ENCODE data around the gene PMS2.
"Not testable (repeated sequence)": the region's sequence is repeated elsewhere in the genome, so short reads cannot be mapped to it uniquely, and the experiment has no call there.

The PMS2 gene

GRCh38 chr7:6016653-6016966, 7.8 kb upstream of the PMS2 start:
- peaks cover 77% of the 10 kb centered on the region for H3K36me3 ChIP-seq (ENCODE audit: low read depth)

GRCh38 chr7:6015917-6016652, 7.2 kb upstream of the PMS2 start:
- no peak for TF ChIP-seq CTCF (IDR thresholded peaks at IDR 0.05; ENCODE audit: poor library complexity, severe bottlenecking)
- peak; percentile 80 for ATAC-seq (ENCODE audit: low read depth)
- no peak overlapping the region for H3K4me3 ChIP-seq (ENCODE audit: severe bottlenecking)
- peaks cover 77% of the 10 kb centered on the region for H3K36me3 ChIP-seq (ENCODE audit: low read depth)
- H3K9me3 ChIP-seq (ENCODE audit: severe bottlenecking), result no peaks in the 10 kb centered on the region
- H3K27ac ChIP-seq (ENCODE audit: poor library complexity, severe bottlenecking), result peak overlapping the region; percentile 29
- peaks cover 14% of the 10 kb centered on the region for H3K4me1 ChIP-seq (ENCODE audit: insufficient read depth, poor library complexity, severe bottlenecking)
- no peaks in the 10 kb centered on the region for H3K27me3 ChIP-seq (ENCODE audit: insufficient read depth, poor library complexity, severe bottlenecking)
- DNase-seq (ENCODE audit: low spot score), result no peak

More at GRCh38 chr7:6016653-6016966, 7.8 kb upstream of the PMS2 start:
- no peak overlapping the region for H3K4me3 ChIP-seq (ENCODE audit: severe bottlenecking)
- H3K4me1 ChIP-seq (ENCODE audit: insufficient read depth, poor library complexity, severe bottlenecking), result peaks cover 14% of the 10 kb centered on the region
- no peak for ATAC-seq (ENCODE audit: low read depth)
- H3K27me3 ChIP-seq (ENCODE audit: insufficient read depth, poor library complexity, severe bottlenecking), result no peaks in the 10 kb centered on the region
- H3K9me3 ChIP-seq (ENCODE audit: severe bottlenecking), result no peaks in the 10 kb centered on the region
- no peak for TF ChIP-seq CTCF (IDR thresholded peaks at IDR 0.05; ENCODE audit: poor library complexity, severe bottlenecking)
- DNase-seq (ENCODE audit: low spot score), result no peak
- peak overlapping the region; percentile 29 for H3K27ac ChIP-seq (ENCODE audit: poor library complexity, severe bottlenecking)

- no peak overlapping the region for H3K4me3 ChIP-seq (ENCODE audit: severe bottlenecking)
- peaks cover 14% of the 10 kb centered on the region for H3K4me1 ChIP-seq (ENCODE audit: insufficient read depth, poor library complexity, severe bottlenecking)
- H3K27ac ChIP-seq (ENCODE audit: poor library complexity, severe bottlenecking), result no peak overlapping the region
- ATAC-seq (ENCODE audit: low read depth) (no peak), DNase-seq (ENCODE audit: low spot score) (no peak)
- H3K36me3 ChIP-seq (ENCODE audit: low read depth), result peaks cover 46% of the 10 kb centered on the region
- no peaks in the 10 kb centered on the region for H3K9me3 ChIP-seq (ENCODE audit: severe bottlenecking)
- TF ChIP-seq CTCF (IDR thresholded peaks at IDR 0.05; ENCODE audit: poor library complexity, severe bottlenecking), result no peak
- no peaks in the 10 kb centered on the region for H3K27me3 ChIP-seq (ENCODE audit: insufficient read depth, poor library complexity, severe bottlenecking)
These were observed 3.7 kb upstream of the PMS2 start for GRCh38 chr7:6012355-6013104.

- no peak for TF ChIP-seq CTCF (IDR thresholded peaks at IDR 0.05; ENCODE audit: poor library complexity, severe bottlenecking)
- ATAC-seq (ENCODE audit: low read depth) (no peak), DNase-seq (ENCODE audit: low spot score) (no peak)
- Histone ChIP-seq H3K36me3 (ENCODE audit: low read depth) (peaks cover 36% of the 10 kb centered on the region), H3K4me3 (ENCODE audit: severe bottlenecking) (no peak overlapping the region), H3K9me3 (ENCODE audit: severe bottlenecking) (no peaks in the 10 kb centered on the region), H3K27me3 (ENCODE audit: insufficient read depth, poor library complexity, severe bottlenecking) (no peaks in the 10 kb centered on the region), H3K27ac (ENCODE audit: poor library complexity, severe bottlenecking) (no peak overlapping the region), H3K4me1 (ENCODE audit: insufficient read depth, poor library complexity, severe bottlenecking) (peaks cover 14% of the 10 kb centered on the region)
These were observed 2.7 kb upstream of the PMS2 start for GRCh38 chr7:6011541-6011940.

GRCh38 chr7:6010370-6010769, 1.5 kb upstream of the PMS2 start:
- H3K36me3 ChIP-seq (ENCODE audit: low read depth), result peaks cover 29% of the 10 kb centered on the region
- not testable (repeated sequence) for ATAC-seq (ENCODE audit: low read depth); H3K4me1 ChIP-seq (ENCODE audit: insufficient read depth, poor library complexity, severe bottlenecking); H3K4me3 ChIP-seq (ENCODE audit: severe bottlenecking); H3K27ac ChIP-seq (ENCODE audit: poor library complexity, severe bottlenecking); H3K9me3 ChIP-seq (ENCODE audit: severe bottlenecking); H3K27me3 ChIP-seq (ENCODE audit: insufficient read depth, poor library complexity, severe bottlenecking); DNase-seq (ENCODE audit: low spot score)

- not testable (repeated sequence) for DNase-seq (ENCODE audit: low spot score); H3K27me3 ChIP-seq (ENCODE audit: insufficient read depth, poor library complexity, severe bottlenecking); ATAC-seq (ENCODE audit: low read depth); H3K9me3 ChIP-seq (ENCODE audit: severe bottlenecking); H3K4me1 ChIP-seq (ENCODE audit: insufficient read depth, poor library complexity, severe bottlenecking)
- Histone ChIP-seq H3K36me3 (ENCODE audit: low read depth) (peaks cover 25% of the 10 kb centered on the region), H3K4me3 (ENCODE audit: severe bottlenecking) (peak overlapping the region; percentile 64), H3K27ac (ENCODE audit: poor library complexity, severe bottlenecking) (peak overlapping the region; percentile 53)
These were observed 836 bp downstream of the PMS2 start for GRCh38 chr7:6007835-6008590.

Measured in RWPE2 (cell line).